ENCODE measurements around the gene SCLY. TPM values are rescaled to one million over a fixed set of nuclear protein-coding genes. Genes with fewer than 3 reads are reported as not detected.
A peak's percentile ranks its signal among the peaks of the same experiment; 100 is the strongest.

The SCLY gene
- total and polyA plus RNA-seq, 2 donors (not counting 1 experiment from before 2014, with no cell fraction given), result 16.4 to 42.4 TPM

GRCh38 chr2:238108423-238109183, 47.8 kb downstream of the SCLY start:
- H3K36me3 ChIP-seq (replicated peaks in 1 of 2; ENCODE audit: control extremely low read depth in 1 of 2, control insufficient read depth in 1 of 2, extremely low read depth in 1 of 2, insufficient read depth in 2 of 2, low read length in 1 of 2), result no peaks in the 10 kb centered on the region
- Mint-ChIP-seq H3K27me3 (no peaks in the 10 kb centered on the region), H3K4me3 (peak overlapping the region; percentile 94), H3K9me3 (ENCODE audit: insufficient read depth) (peaks cover 6% of the 10 kb centered on the region), H3K4me1 (peaks cover 29% of the 10 kb centered on the region), H3K27ac (peak overlapping the region; percentile 75)
- no peaks in the 10 kb centered on the region for H3K79me2 ChIP-seq (ENCODE audit: control insufficient read depth, insufficient read depth, low read length)
- H2AFZ ChIP-seq (ENCODE audit: insufficient read depth, low read depth, low read length, poor library complexity, severe bottlenecking), result peak overlapping the region; percentile 75
- DNase-seq (peak; percentile 69), ATAC-seq (ENCODE audit: low read depth) (peak; percentile 54)
- ChIA-PET CTCF (interaction anchor here (0.6 to 1.5 kb wide), 6 partner anchors 9 to 155 kb away, joined by 3 to 5 read pairs (median 4); partner anchors contain the start of gene ESPNL), POLR2A (interaction anchor here (0.6 to 1.4 kb wide), 4 partner anchors 9 to 225 kb away, joined by 3 to 4 read pairs (median 4); partner anchors contain the start of gene ESPNL)
- H3K27me3 ChIP-seq (replicated peaks in 1 of 4; ENCODE audit: control extremely low read depth in 1 of 4, control insufficient read depth in 3 of 4, insufficient read depth in 4 of 4, low read length in 3 of 4), result no peaks in the 10 kb centered on the region
- peak overlapping the region in 3 of 5 experiments; percentile 9 to 62 (median 26) for H3K4me3 ChIP-seq (ENCODE audit: control extremely low read depth in 1 of 5, extremely low read depth in 1 of 5, insufficient read depth in 1 of 5, low read depth in 2 of 5, low read length in 4 of 5)
- intact Hi-C loops (cut with micrococcal nuclease), result loop anchor here (2.0 kb wide), 1 partner anchor 140 kb away; no protein-coding TSS in a partner anchor
- peaks cover 2 to 9% (median 3%) of the 10 kb centered on the region in 3 donors for H3K9me3 ChIP-seq (ENCODE audit: control extremely low read depth in 1 of 3, control insufficient read depth in 2 of 3, insufficient read depth in 1 of 3, low read length in 2 of 3)
- H3K4me1 ChIP-seq (ENCODE audit: control insufficient read depth in 2 of 2, insufficient read depth in 2 of 2, low read length in 2 of 2), result peaks cover 35 to 45% of the 10 kb centered on the region in 2 donors
- H4K20me1 ChIP-seq (ENCODE audit: control insufficient read depth, insufficient read depth, low read length, poor library complexity, severe bottlenecking), result no peaks in the 10 kb centered on the region
- no peak for TF ChIP-seq EZH2 (IDR thresholded peaks at IDR 0.05; ENCODE audit: borderline replicate concordance, insufficient read depth, low read depth, low read length, poor library complexity, severe bottlenecking)
- no peak for TF ChIP-seq CTCF (IDR thresholded peaks at IDR 0.05)
- WGBS (ENCODE audit: insufficient coverage), result 30% methylated on average over 14 of the region's 19 CpGs
- H3K9ac ChIP-seq (ENCODE audit: low read length), result peak overlapping the region; percentile 42
- peak overlapping the region; percentile 44 to 58 for H3K27ac ChIP-seq (ENCODE audit: low read length in 2 of 2)
- peak overlapping the region; percentile 81 for H3K4me2 ChIP-seq (replicated peaks; ENCODE audit: low read depth, low read length, poor library complexity, severe bottlenecking)

DNA sequence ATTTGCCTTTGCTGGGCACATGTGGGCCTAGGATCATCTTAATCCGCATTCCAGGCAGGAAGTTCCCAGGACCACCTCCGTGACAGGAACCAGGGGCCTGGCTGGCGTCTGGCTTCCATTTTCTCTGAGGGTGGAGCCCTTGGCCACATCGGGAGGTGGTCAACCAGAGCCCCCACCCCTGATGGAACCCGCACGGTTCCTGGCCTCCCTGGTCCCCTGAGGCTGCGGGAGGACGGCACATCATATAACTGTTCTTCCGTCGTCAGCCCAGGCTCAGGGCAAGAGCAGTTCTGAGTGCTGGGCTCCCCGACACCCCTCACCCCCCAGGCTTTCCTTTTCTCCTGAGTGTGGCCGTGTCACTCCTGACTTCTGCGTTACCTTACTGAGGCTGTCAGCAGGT, 52.8 kb downstream of the SCLY start:
- H2AFZ ChIP-seq (ENCODE audit: insufficient read depth, low read depth, low read length, poor library complexity, severe bottlenecking), result no peak overlapping the region
- intact Hi-C loops (cut with micrococcal nuclease), result no loop called here
- peaks cover 2 to 6% (median 3%) of the 10 kb centered on the region in 3 donors for H3K9me3 ChIP-seq (ENCODE audit: control extremely low read depth in 1 of 3, control insufficient read depth in 2 of 3, insufficient read depth in 1 of 3, low read length in 2 of 3)
- DNase-seq (no peak), ATAC-seq (ENCODE audit: low read depth) (no peak)
- H3K4me3 ChIP-seq (ENCODE audit: control extremely low read depth in 1 of 5, extremely low read depth in 1 of 5, insufficient read depth in 1 of 5, low read depth in 2 of 5, low read length in 4 of 5), result no peak overlapping the region
- H4K20me1 ChIP-seq (ENCODE audit: control insufficient read depth, insufficient read depth, low read length, poor library complexity, severe bottlenecking), result no peaks in the 10 kb centered on the region
- no peaks in the 10 kb centered on the region for H3K79me2 ChIP-seq (ENCODE audit: control insufficient read depth, insufficient read depth, low read length)
- POLR2A ChIA-PET, result no interaction called here
- no peaks in the 10 kb centered on the region for H3K36me3 ChIP-seq (replicated peaks in 1 of 2; ENCODE audit: control extremely low read depth in 1 of 2, control insufficient read depth in 1 of 2, extremely low read depth in 1 of 2, insufficient read depth in 2 of 2, low read length in 1 of 2)
- WGBS (ENCODE audit: insufficient coverage), result 88% methylated on average over 13 of the region's 13 CpGs
- Mint-ChIP-seq H3K27ac (no peak overlapping the region), H3K27me3 (peaks cover 6% of the 10 kb centered on the region), H3K9me3 (ENCODE audit: insufficient read depth) (peaks cover 6% of the 10 kb centered on the region), H3K4me1 (peaks cover 9% of the 10 kb centered on the region), H3K4me3 (no peak overlapping the region)
- H3K4me1 ChIP-seq (ENCODE audit: control insufficient read depth in 2 of 2, insufficient read depth in 2 of 2, low read length in 2 of 2), result peaks cover 11 to 12% of the 10 kb centered on the region in 2 donors
- peaks cover 0 to 8% (median 0%) of the 10 kb centered on the region in 4 experiments for H3K27me3 ChIP-seq (replicated peaks in 1 of 4; ENCODE audit: control extremely low read depth in 1 of 4, control insufficient read depth in 3 of 4, insufficient read depth in 4 of 4, low read length in 3 of 4)
- no peak overlapping the region for H3K9ac ChIP-seq (ENCODE audit: low read length)
- no peak overlapping the region for H3K27ac ChIP-seq (ENCODE audit: low read length in 2 of 2)
- TF ChIP-seq EZH2 (IDR thresholded peaks at IDR 0.05; ENCODE audit: borderline replicate concordance, insufficient read depth, low read depth, low read length, poor library complexity, severe bottlenecking) (no peak), CTCF (IDR thresholded peaks at IDR 0.05) (no peak)
- CTCF ChIA-PET, result no interaction called here
- no peak overlapping the region for H3K4me2 ChIP-seq (replicated peaks; ENCODE audit: low read depth, low read length, poor library complexity, severe bottlenecking)
